Hematopoietic multipotent progenitor cell treated with erythropoietin and hydrocortisone succinate and interleukin-3 and kit ligand, for 6 days (in vitro differentiated cells): ENCODE data around the gene CX3CR1.

Source experiments
- DNase-seq: peaks from one replicate; pipeline ENCODE4 v3.0.0-alpha.2; 2015

CX3CR1 gene

GRCh38 chr3:39290255-39290654 is 10.4 kb upstream of the CX3CR1 start:
- no peak for DNase-seq

- DNase-seq: no peak
These were observed 9.3 kb upstream of the CX3CR1 start for GRCh38 chr3:39289107-39289506.

GRCh38 chr3:39288300-39288808 is 8.5 kb upstream of the CX3CR1 start:
- DNase-seq: peak; percentile 94

- no peak for DNase-seq
These were observed 7.7 kb upstream of the CX3CR1 start for GRCh38 chr3:39287216-39288164.

- no peak for DNase-seq
These were observed 6.9 kb upstream of the CX3CR1 start for GRCh38 chr3:39286771-39287170.

GRCh38 chr3:39285332-39285731 is 5.5 kb upstream of the CX3CR1 start:
- no peak for DNase-seq

- DNase-seq: no peak
These were observed 4.6 kb upstream of the CX3CR1 start for GRCh38 chr3:39284457-39284881.

- DNase-seq: no peak
These were observed 2.2 kb upstream of the CX3CR1 start for GRCh38 chr3:39282057-39282456.

- no peak for DNase-seq
These were observed 1.7 kb upstream of the CX3CR1 start for GRCh38 chr3:39281533-39281932.

- DNase-seq: no peak
These were observed 735 bp upstream of the CX3CR1 start for GRCh38 chr3:39280571-39280970.

- DNase-seq: no peak
These were observed 1.3 kb downstream of the CX3CR1 start for GRCh38 chr3:39278616-39278935.

GRCh38 chr3:39277893-39278615 is 1.8 kb downstream of the CX3CR1 start:
- no peak for DNase-seq

- DNase-seq: no peak
These were observed 3.1 kb downstream of the CX3CR1 start for GRCh38 chr3:39276746-39277145.

GRCh38 chr3:39275963-39276593 is 3.8 kb downstream of the CX3CR1 start:
- no peak for DNase-seq

- DNase-seq: no peak
These were observed 4.8 kb downstream of the CX3CR1 start for GRCh38 chr3:39275052-39275451.

- no peak for DNase-seq
These were observed 6.7 kb downstream of the CX3CR1 start for GRCh38 chr3:39273119-39273518.

GRCh38 chr3:39272191-39272590 is 7.6 kb downstream of the CX3CR1 start:
- no peak for DNase-seq

GRCh38 chr3:39271363-39271914 is 8.4 kb downstream of the CX3CR1 start:
- DNase-seq: no peak

GRCh38 chr3:39269528-39269927 is 10.3 kb downstream of the CX3CR1 start:
- DNase-seq: no peak

- no peak for DNase-seq
These were observed 11.3 kb downstream of the CX3CR1 start for GRCh38 chr3:39268549-39268900.

- DNase-seq: peak; percentile 73
These were observed 11.9 kb downstream of the CX3CR1 start for GRCh38 chr3:39267631-39268548.

- DNase-seq: peak; percentile 23
These were observed 15.8 kb downstream of the CX3CR1 start for GRCh38 chr3:39264053-39264452.
